GM21447 (cell line): ENCODE data around the gene DACT2.
"Not testable (repeated sequence)": the region's sequence is repeated elsewhere in the genome, so short reads cannot be mapped to it uniquely, and the experiment has no call there.

ENCODE experiments used
- ATAC-seq: cut with Tn5 transposase; IDR thresholded peaks from one replicate; pipeline ENCODE4 v1.9.1; 2021; ENCODE audit not compliant: unreplicated experiment

DACT2 gene

GRCh38 chr6:168326294-168327261 is 7.0 kb upstream of the DACT2 start:
- ATAC-seq = no peak

GRCh38 chr6:168322966-168323365 is 3.4 kb upstream of the DACT2 start:
- ATAC-seq = no peak

- no peak for ATAC-seq
These were observed 1.1 kb upstream of the DACT2 start for GRCh38 chr6:168320634-168321033.

- no peak for ATAC-seq
These were observed 848 bp downstream of the DACT2 start for GRCh38 chr6:168318579-168319278.

GRCh38 chr6:168318090-168318489 is 1.5 kb downstream of the DACT2 start:
- no peak for ATAC-seq

GRCh38 chr6:168315596-168315995 is 4.0 kb downstream of the DACT2 start:
- no peak for ATAC-seq

GRCh38 chr6:168314948-168315347 is 4.6 kb downstream of the DACT2 start:
- no peak for ATAC-seq

- ATAC-seq = no peak
These were observed 5.6 kb downstream of the DACT2 start for GRCh38 chr6:168314021-168314420.

GRCh38 chr6:168313431-168314011 is 6.1 kb downstream of the DACT2 start:
- ATAC-seq = no peak

GRCh38 chr6:168312125-168312507 is 7.5 kb downstream of the DACT2 start:
- ATAC-seq = not testable (repeated sequence)

GRCh38 chr6:168311410-168312124 is 8.0 kb downstream of the DACT2 start:
- ATAC-seq = no peak

GRCh38 chr6:168310945-168311344 is 8.6 kb downstream of the DACT2 start:
- no peak for ATAC-seq

- ATAC-seq = no peak
These were observed 9.2 kb downstream of the DACT2 start for GRCh38 chr6:168310403-168310802.

GRCh38 chr6:168309997-168310396 is 9.6 kb downstream of the DACT2 start:
- ATAC-seq = no peak

GRCh38 chr6:168309183-168309582 is 10.4 kb downstream of the DACT2 start:
- ATAC-seq = no peak

- ATAC-seq = no peak
These were observed 11.0 kb downstream of the DACT2 start for GRCh38 chr6:168308390-168309144.

GRCh38 chr6:168307695-168308021 is 11.9 kb downstream of the DACT2 start:
- no peak for ATAC-seq

- ATAC-seq = no peak
These were observed 12.4 kb downstream of the DACT2 start for GRCh38 chr6:168307015-168307694.

- ATAC-seq = no peak
These were observed 13.7 kb downstream of the DACT2 start for GRCh38 chr6:168305863-168306262.
